NCI-H748 treated with DMSO at 0.1 percent for 48 hours (cell line): Measurements from ENCODE around the gene ABLIM1.
"Not testable (repeated sequence)": the region's sequence is repeated elsewhere in the genome, so short reads cannot be mapped to it uniquely, and the experiment has no call there.

Experiments used
- DNase-seq: peaks from one replicate; lab custom pipeline; 2025; lab: John Stamatoyannopoulos, UW

The ABLIM1 gene

DNA sequence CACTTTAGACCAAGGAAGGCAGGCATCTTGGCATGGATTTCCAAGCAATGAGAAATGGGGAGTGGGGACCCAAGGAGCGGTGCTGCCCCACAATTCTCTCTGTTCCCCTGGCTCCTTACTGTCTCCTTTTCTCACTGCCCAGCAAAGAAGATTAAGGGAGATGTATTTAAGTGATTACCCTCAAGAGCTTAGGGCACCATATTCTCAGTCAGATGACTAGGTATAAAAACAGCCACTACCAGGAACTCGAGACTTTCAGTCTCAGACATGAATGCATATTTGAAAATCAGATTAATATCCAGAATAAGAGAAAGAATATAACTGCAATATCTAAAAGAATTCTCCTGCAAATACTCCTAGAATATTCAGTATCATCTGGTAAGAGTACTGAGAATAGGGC, at the start of gene ABLIM1:
TSS of gene ABLIM1 (minus strand) at position 101 of the 400 bp plus-strand sequence. CDS start at position 26, 75 bp downstream.
- DNase-seq, result no peak

DNA sequence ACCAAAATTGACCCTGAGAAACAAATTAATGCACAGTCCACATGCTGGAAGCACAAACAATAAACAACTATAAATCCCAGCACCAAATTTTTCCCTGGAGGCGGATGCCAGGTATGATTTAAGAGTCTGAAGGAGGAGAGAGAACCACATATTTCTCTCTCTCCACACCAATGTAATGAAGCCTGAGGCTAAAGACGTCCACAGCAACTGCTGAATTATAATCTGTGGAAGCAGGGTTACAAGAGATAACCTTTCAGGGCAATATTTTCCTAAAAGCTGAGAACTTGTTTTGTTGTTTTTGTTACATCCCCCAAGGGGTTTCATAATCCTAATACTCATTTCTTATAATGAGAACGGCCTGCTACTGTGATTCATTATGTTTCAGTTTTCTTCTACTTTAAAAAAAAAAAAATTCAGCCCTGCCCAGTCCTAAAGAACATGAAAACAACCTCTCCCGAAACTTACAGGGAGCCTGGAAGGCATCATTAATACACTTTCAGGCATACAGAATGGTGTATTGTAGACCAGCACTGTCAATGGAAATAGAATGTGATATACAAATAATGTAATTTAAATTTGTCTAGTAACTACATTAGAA, 48.5 kb upstream of the ABLIM1 start:
- DNase-seq, result no peak

DNA sequence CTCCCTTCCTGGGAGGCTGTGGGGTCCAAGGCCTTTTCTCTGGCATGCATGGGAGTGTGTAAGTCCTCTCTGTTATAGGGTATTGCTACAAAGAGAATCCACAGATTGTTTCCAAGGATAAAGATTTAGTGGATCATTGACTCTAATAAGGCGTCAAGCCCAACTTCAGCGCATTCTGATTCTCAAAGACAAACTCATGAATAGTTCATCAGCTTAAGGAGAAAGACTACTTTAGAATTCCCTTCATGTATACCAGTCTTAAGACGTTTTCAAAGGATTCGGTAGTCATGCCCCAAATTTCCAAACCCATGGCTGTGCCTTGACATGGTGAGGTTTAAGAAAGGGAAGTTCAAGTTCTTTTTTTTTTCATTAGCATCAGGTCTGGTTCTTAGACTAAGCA, 46.6 kb upstream of the ABLIM1 start:
- no peak for DNase-seq

DNA sequence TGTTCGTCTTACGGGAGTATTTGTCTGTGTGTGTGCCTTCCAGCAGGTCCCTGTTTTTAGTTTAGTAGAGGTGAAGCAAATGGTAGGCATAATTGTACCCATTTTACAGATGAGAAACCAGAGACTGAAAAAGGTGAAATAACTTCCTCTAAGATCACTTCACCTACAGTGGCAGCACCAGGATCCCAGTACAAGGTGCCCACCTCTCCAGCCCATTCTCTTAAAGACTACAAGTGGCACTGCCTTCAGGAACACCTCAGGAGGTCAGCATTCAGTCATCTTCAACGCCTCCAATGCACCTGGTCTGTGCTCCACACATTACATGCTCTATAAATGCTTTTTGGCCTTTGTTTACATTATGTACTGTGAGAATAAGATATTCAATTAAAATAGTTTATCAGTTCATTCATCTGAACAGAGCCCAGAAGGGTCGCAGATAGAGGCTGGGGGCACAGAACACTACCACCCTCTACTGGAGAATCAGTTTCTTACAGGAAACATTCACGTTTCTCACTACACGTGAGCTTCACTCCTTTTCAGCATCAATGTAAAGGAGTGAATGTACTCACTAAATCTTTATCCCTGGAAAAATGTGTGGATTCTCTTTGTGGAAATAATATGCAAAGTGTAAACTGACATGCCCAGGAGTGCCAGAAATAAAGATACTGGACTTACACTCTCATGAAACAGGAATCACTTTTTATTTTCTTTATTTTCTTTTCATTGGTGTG, 45.5 kb upstream of the ABLIM1 start:
- DNase-seq, result no peak

DNA sequence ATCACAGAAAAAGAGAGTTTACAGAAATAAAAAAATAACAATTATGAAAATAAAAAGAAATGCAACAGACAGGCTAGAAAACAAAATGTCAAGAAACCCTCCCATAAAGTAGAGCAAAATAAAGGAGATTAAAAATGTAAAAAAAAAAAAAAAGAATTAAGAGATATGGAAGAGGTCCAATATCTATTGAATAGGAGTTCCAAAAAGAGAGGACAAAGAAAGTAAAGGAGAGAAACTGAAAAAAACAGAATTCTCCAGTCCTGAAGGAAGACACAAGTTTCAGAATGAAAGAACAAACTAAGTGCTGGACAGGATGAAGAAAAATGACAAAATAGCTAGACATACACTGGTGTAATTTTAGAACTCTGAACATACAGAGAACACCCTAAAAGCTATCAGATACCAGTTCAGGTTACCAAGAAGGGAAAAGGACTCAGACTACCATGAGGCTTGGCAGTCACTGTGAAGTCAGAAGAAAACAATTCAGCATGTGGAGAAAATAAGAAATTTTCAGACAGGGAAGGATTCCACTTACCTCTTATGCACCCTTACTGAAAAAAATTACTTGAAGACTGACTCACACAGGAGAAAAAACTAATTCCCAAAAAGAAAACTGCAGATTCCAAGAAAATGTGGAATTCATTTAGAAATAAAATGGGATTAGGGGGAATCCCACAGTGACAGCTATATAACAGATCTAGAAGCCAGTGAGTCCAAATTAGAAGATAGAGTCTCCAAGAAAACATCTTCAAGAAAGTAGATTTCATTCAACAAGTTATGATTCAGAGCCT, 40.4 kb upstream of the ABLIM1 start:
- DNase-seq, result no peak

DNA sequence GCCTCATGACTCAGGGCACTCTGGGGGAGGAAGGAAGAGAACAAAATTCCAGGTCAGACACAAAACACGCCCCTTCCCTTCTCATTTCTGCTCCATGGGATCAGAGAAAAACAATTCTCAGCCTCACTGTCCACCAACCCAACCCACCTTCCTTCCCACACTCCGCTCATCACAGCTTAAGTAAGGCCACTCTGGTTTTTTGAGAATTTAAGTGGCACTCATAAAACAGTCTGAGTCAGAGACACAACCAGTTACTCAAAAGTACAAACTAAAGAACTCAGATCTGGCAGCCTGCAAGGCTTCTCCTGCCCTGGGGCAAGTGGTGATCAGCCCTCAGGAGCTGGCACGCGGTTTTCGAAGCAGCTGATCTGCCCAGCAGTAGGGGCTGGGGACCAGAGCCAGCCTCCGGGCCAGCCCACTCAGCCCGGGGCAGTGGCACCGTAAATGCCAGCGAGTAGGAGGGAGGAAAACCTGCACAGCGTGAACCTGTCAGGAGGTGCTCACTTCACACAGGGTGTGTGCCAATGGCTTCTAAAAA, 39.1 kb upstream of the ABLIM1 start:
- DNase-seq, result no peak

DNA sequence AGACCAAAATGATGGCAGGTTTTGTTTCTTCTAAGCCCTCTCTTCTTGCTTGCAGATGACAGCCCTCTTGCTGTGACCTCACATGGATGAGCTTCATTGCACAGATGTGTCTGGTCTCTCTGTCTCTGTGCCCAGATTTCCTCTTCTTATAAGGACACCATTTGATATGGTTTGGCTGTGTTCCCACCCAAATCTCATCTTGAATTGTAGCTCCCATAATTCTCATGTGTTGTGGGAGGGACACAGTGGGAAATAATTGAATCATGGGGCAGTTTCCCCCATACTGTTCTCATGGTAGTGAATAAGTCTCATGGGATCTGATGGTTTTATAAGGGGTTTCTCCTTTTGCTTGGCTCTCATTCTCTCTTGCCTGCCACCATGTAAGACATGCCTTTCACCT, 38.2 kb upstream of the ABLIM1 start:
- DNase-seq, result not testable (repeated sequence)

DNA sequence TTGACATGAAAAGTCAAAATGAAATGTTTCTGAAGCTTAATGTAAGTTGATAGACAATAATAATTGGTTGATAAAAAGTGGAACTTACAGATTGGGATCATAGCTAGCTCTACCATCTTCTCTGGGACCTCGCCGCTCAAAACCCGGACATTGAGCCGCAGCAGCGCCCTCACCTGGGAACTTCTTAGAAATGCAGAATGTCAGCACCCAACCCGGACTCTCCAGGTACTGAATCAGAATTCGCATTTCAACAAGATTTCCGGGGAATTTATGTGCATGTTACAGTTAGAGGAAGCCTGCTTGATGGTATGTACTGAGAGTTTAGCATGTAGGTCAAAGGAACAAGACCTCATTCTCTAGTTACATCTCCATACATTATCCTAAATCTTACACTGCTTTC, 36.7 kb upstream of the ABLIM1 start:
- no peak for DNase-seq

DNA sequence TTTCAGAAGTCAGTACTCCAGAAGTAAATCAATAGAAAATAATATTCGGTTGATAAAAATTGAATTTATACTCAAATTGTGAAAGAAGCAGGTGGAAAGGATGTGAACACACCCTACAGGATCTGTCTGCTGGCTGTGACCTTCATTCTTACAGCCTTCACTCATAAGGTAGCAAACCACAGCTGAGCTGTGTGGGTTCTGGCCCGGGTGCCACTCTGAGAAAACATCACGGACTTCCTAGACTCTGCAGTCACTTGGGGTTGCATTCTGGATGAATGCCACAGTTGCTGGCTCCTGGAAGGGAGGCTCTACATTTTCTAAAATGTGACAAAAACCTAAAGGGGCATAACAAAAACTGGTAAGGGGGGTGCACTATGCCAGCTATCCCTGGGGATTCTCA, 36.0 kb upstream of the ABLIM1 start:
- no peak for DNase-seq

DNA sequence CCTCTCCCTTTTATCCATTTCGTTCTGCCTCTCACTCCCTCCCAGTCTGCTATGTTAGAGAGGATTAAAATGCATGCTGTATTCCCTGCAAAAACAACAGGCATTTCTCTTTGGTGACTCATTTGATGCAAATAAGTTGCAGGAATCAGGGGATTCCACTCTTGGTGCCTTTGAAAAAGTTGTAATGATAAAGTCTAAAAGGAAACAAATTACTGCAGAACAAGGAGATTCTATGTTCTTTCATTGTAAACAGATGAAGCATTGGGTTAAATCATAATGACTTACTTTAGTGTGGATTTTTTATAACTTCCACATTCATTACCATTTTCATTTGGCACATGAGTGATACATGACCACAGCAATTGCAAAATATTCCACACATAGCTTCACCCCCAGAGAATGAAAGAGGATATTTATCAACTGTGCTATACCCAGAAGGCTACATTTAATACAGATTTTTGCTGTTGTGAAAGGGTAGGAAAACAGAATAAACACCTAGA, 33.4 kb upstream of the ABLIM1 start:
- no peak for DNase-seq

DNA sequence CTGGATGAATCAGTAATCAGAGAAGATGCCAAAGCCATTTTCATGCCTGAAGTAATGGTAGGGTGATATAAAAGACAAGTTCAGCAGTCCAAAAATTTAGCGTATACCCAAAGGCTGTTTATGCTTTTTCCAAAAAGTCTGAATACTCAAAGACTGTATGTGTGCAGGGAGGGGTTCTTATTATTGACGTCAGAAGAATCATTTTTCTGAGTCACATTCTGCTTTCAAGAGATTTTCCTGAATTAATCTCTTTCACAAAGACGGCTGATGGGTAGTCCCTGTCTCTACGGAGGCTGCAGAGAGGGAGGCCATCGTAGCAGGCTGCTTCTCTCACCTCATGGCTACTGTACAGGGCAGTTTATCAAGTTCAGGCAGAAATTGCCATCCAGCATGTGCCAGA, 30.7 kb upstream of the ABLIM1 start:
- DNase-seq, result no peak

DNA sequence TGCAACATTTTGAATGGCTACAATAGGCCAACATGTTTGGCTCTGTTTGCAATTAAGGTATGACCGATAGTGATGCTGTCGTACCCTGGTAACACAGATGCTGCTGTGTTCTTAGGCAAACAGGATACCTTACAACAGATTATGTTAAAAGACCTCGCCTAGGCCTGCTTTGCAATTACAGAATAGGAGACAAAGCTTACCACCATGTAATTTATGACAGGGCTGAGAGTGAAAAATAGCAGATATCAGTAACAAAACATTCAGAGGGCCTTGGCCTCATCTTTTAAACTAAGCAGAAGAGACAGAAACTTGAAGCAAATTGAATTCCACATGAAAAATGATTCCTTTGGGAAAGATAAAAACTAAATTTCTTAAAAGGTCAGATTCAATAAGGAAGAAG, 29.4 kb upstream of the ABLIM1 start:
- no peak for DNase-seq

DNA sequence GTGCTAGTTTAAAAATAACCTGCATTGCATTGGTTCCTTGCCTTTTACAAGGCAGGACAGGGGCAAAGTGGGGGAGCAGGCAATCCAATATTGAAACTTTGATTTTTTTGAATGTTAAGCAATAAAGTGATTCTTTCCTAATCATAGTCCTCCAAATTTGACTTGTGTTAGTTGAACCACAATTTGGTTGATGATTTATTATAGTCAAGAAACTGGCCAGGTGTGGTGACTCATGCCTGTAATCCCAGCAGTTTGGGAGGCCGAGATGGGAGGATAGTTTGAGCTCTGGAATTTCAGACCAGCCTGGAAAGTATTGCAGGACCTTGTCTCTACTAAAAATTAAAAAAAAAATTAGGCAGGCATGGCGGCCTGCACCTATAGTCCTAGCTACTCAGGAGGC, 27.9 kb upstream of the ABLIM1 start:
- no peak for DNase-seq

DNA sequence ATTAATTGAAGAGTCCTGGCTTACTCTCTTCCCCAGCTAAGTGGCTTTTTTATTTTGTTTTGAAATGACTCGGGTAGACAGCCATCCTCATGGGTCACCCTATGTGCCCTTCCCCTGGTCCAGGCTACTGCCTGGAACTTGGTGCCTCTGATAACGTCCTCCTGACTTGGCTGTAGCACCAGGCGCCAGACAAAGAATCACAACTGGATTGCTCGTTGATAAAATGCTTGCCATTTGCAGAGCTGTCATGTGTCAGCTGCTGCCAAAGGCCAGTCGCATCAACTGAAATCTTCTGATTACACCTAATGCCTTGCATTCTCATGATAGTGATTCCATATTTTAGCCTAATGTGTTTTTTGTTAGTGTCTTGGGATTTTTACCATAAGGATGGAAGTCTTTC, 27.4 kb upstream of the ABLIM1 start:
- DNase-seq, result no peak

DNA sequence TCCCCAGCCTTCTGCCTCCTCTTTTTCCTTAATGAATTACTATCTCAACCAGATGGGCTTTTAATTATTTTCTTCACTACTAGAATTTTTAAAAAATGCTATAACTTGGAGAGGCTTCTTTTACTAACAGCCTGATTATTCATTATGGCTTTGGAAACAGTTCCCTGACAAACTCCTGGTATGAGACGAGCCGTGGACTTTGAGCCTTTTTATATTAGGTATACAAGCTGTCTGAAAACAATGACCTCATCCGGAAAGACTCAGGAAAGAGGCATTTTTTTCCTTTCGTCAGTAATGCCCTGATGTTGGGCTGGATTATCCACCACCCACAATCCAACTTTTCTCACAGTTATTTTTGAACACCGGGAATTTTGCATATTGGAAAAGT, 26.7 kb upstream of the ABLIM1 start:
- no peak for DNase-seq

DNA sequence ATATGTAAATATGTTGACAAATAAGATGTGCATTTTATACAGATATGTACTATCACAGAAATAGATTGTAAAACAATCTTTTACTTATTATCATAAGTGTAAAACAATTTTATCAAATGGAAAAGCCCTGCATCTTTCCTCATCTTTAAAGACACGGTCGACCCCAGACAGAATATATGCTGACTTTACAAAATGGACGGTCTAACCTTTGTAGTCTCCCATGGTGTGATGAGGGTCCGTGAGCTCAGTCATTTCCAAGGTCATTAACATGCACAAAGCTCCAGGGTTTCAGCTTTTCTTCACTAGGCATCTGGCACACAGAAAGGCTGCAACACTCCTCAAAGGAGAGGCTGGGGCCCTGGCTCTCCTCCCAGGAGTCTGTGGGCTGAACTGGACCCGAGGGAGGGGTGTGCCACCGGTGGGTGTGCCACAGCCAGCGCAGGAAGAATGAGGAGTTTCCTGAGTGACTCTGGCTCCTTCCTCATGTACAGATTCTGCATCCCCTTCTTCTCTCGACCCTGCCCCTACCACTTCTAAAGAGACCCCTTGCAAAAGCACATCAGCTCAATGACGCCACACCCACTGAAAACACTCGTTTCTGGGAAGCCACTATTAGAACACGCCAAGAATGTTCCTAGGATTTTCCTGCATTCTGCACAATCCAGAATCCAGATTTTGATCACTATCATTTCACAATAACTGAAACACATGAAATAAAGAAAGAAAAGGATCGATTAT, 26.2 kb upstream of the ABLIM1 start:
- no peak for DNase-seq

DNA sequence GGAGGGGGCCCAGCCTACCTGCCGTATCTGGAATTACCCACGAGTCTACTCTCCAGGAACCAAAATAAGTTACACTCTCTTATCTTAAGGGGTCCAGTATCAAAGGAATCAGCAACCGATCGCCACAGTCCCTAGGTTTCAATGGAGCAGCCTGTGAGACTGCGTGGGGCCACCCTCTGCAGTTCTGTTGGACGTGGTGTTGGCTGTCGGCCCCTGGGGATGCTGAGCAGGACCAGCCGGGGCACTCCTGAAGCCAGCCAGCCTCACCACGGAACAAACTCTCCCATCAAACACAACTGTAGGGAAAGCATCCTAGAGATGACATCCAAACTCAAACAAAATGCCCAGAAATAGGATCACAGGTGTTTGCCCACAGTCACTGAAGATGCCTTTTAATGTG, 25.5 kb upstream of the ABLIM1 start:
- DNase-seq, result no peak

DNA sequence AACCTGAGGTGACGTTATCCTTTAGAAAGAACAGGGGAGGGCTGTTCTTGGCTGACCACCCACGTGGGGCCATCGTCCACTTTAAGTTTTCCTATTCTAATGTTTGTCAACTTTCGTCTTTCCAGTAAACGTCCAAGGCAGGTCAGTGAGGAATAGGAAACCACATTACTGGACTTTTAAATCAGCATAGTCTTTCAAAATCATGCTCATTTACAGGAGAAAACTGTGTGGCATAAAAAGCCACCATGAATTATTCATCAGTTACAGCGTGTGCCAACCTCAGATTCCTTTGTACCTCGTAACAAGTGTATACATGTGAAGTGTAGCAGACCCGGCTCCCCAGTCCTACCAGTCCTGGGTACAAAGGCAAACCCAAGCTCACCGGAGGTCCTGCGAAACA, 25.1 kb upstream of the ABLIM1 start:
- DNase-seq, result no peak

DNA sequence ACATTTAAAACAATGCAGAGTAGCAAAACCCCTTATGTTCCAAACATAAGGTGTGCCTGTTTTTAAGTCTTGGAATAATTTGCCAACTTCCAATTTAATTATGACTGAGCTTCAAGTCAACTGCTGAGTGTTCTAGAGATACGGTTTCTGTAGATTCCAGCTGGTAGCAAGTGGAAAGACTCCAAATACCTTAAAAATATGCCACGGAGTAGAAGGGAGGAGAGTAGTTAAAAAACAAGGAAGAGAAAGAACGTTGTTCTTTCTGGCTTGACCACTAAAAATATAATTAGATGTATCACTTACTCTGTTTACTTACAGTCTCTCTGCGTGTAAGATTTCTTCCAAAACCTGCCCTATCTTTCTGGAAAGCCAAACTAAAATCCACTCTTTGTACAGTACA, 24.5 kb upstream of the ABLIM1 start:
- no peak for DNase-seq

DNA sequence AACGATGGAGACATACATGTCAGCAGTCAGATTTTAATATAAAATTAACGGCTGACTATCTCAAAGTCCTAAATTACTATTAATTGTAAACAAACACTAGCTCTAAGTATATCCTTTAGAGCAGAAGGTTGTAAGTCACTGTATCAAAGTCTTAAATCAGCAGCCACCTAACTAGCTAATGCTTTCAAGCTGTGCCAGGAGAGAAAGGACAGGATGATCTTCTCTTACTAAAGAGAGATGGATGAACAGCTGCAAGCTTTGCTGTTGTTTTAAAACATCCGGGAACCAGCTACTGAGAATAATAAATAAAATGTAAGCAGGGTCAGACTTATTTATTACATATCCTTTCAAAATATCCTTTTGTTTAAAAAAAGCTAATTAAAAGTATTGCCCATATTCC, 24.0 kb upstream of the ABLIM1 start:
- DNase-seq, result no peak

DNA sequence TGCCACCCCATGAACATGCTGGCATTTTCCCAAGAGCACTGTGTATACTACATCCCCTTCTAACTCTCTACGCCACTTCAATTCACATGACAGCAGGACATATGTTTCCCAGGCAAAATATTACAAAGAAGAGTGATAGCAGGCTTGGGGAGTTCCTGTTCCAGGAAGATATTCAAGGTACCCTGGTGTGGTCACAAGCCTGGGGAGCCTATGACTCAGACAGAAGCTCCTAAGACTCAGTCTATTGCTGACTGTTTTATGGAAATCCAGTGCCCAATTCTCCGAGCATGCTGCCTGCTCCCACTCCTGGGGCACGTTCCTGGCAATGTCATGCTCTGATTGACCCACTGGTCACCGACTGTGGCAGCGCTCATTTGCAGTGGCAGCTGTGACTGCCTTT, 23.5 kb upstream of the ABLIM1 start:
- DNase-seq, result no peak

DNA sequence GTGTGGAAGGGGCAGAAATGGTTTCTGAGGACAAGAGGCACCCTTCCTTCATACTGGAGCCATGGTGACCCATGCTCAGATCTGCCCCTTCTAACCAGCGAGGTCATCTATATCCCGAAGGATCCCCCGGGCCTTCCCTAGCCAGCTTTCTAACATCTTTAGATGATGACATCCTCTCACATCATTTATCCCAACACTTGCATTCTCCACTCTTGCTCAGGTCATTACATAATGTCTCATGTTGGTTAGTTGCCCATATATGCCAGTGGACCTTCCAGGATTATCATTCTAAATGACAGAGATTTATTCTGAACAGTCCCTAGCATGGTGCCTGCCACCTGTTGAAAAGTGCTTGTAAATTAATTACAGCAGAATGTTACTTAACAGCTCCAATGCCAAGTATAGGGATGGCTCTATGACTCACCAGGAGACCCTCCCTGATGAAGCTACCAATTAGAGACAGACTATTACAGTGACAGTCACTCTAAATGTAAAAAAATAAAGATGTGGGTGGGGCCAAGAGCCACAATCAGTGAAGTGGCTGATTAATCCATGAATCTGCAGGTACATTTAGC, 22.6 kb upstream of the ABLIM1 start:
- no peak for DNase-seq
